HEK293 (cell line): ENCODE data around the gene SEC11A.

Experiments
- ZFP37 ChIP-seq: fragments of 450-650 bp; formaldehyde crosslinking; IDR thresholded peaks from 2 replicates; pipeline ENCODE4 v1.5.1; 2016; ENCODE audit warnings: missing biosample characterization, missing genetic modification characterization
- ZNF133 ChIP-seq: fragments of 450-650 bp; formaldehyde crosslinking; IDR thresholded peaks from 2 replicates; pipeline ENCODE4 v1.5.1; 2016; ENCODE audit warnings: missing biosample characterization, missing genetic modification characterization
- ZNF274 ChIP-seq, 2 experiments: fragments of 200-500 bp in 1 of 2; fragments of 450-650 bp in 1 of 2; sonication (Bioruptor generic) in 1 of 2; formaldehyde crosslinking in 1 of 2; IDR thresholded peaks; 2 replicates each; pipeline versions ENCODE4 v1.5.1 to v1.6.1; 2014 to 2016; ENCODE audit warnings: borderline replicate concordance in 1 of 2, inconsistent platforms in 1 of 2, low read length in 1 of 2, missing biosample characterization in 1 of 2, missing genetic modification characterization in 1 of 2
- ZNF473 ChIP-seq: fragments of 450-650 bp; formaldehyde crosslinking; IDR thresholded peaks from 2 replicates; pipeline ENCODE4 v1.5.1; 2017; ENCODE audit warnings: missing biosample characterization, missing genetic modification characterization
- TF ChIP-seq, protein P1 (sequence below): fragments of 450-650 bp; formaldehyde crosslinking; IDR thresholded peaks from 2 replicates; pipeline ENCODE4 v1.5.1; 2016; ENCODE audit warnings: missing biosample characterization, missing genetic modification characterization
- TF ChIP-seq, protein P2 (sequence below): fragments of 450-650 bp; formaldehyde crosslinking; IDR thresholded peaks from 2 replicates; pipeline ENCODE4 v1.5.1; 2016; ENCODE audit warnings: missing biosample characterization, missing genetic modification characterization

GRCh38 chr15:84634228-84634837, 81.6 kb downstream of the SEC11A start:
- TF ChIP-seq, protein P1, sequence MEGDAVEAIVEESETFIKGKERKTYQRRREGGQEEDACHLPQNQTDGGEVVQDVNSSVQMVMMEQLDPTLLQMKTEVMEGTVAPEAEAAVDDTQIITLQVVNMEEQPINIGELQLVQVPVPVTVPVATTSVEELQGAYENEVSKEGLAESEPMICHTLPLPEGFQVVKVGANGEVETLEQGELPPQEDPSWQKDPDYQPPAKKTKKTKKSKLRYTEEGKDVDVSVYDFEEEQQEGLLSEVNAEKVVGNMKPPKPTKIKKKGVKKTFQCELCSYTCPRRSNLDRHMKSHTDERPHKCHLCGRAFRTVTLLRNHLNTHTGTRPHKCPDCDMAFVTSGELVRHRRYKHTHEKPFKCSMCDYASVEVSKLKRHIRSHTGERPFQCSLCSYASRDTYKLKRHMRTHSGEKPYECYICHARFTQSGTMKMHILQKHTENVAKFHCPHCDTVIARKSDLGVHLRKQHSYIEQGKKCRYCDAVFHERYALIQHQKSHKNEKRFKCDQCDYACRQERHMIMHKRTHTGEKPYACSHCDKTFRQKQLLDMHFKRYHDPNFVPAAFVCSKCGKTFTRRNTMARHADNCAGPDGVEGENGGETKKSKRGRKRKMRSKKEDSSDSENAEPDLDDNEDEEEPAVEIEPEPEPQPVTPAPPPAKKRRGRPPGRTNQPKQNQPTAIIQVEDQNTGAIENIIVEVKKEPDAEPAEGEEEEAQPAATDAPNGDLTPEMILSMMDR (tag by site-specific recombination), result no peak
- TF ChIP-seq, protein P2, sequence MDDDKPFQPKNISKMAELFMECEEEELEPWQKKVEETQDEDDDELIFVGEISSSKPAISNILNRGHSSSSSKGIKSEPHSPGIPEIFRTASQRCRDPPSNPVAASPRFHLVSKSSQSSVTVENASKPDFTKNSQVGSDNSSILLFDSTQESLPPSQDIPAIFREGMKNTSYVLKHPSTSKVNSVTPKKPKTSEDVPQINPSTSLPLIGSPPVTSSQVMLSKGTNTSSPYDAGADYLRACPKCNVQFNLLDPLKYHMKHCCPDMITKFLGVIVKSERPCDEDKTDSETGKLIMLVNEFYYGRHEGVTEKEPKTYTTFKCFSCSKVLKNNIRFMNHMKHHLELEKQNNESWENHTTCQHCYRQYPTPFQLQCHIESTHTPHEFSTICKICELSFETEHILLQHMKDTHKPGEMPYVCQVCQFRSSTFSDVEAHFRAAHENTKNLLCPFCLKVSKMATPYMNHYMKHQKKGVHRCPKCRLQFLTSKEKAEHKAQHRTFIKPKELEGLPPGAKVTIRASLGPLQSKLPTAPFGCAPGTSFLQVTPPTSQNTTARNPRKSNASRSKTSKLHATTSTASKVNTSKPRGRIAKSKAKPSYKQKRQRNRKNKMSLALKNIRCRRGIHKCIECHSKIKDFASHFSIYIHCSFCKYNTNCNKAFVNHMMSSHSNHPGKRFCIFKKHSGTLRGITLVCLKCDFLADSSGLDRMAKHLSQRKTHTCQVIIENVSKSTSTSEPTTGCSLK (tag by site-specific recombination), result no peak
- TF ChIP-seq ZNF473 (no peak), ZFP37 (tag by site-specific recombination) (no peak), ZNF133 (no peak), ZNF274 (IDR thresholded peaks at IDR 0.05; ENCODE audit: low read length) (no peak), ZNF274 (tag by site-specific recombination; IDR thresholded peaks at IDR 0.05; ENCODE audit: borderline replicate concordance) (no peak)
